Tibial nerve (tissue), 3 donors: Measurements from ENCODE around the gene NRXN3.

Experiments
- CTCF ChIP-seq, 5 experiments: fragments of 200-600 bp in 3 of 5; fragments of 450-650 bp in 2 of 5; sonication (generic) in 3 of 5; IDR thresholded peaks; one replicate each; pipeline ENCODE4 v1.5.1; 2016 to 2019; ENCODE audit warnings: antibody characterized with exemption in 5 of 5, mild to moderate bottlenecking in 3 of 5, moderate library complexity in 2 of 5
- POLR2A ChIP-seq, 2 donors: fragments of 450-650 bp; IDR thresholded peaks; one replicate each; pipeline ENCODE4 v1.6.1; 2017; ENCODE audit warnings: antibody characterized with exemption in 2 of 2, mild to moderate bottlenecking in 2 of 2, moderate library complexity in 2 of 2

- TF ChIP-seq CTCF (IDR thresholded peaks at IDR 0.05) (no peak), POLR2A (IDR thresholded peaks at IDR 0.05) (no peak)
Observed at GRCh38 chr14:79596551-79596950, 1426.4 kb downstream of the NRXN3 start.
